MCF 10A (cell line): ENCODE results near the gene CAMK1D. TPM values are rescaled to one million over a fixed set of nuclear protein-coding genes. Genes with fewer than 3 reads are reported as not detected.

ENCODE experiments used
- BruUV-seq: library from RNA; stranded (reverse); fragments of 400-500 nt; replicated peaks from 2 replicates; lab custom pipeline; 2021; lab: Mats Ljungman, UMichigan
- CTCF ChIA-PET: fragments of 300-600 bp; sonication (Branson Sonifier 250); formaldehyde crosslinking; extraction: SDS; loops from one replicate; lab custom pipeline; 2021; ENCODE audit warnings: antibody characterized with exemption, inconsistent platforms; lab: Yijun Ruan, JAX
- POLR2A ChIA-PET: fragments of 300-600, 350-650 bp; sonication (Branson Sonifier 250); formaldehyde crosslinking; extraction: SDS; loops from one replicate; lab custom pipeline; 2020; ENCODE audit warnings: antibody characterized with exemption, inconsistent platforms; lab: Yijun Ruan, JAX
- DNase-seq: peaks from one replicate; pipeline ENCODE4 v3.0.0-alpha.2; 2018; ENCODE audit not compliant: unreplicated experiment
- H3K27ac Mint-ChIP-seq: one replicate; pipeline ENCODE4 v1.8.0; 2022; ENCODE audit warnings: mild to moderate bottlenecking, low read depth, mixed read lengths; ENCODE audit not compliant: unreplicated experiment
- H3K27me3 Mint-ChIP-seq: one replicate; pipeline ENCODE4 v1.8.0; 2022; ENCODE audit warnings: mixed read lengths; ENCODE audit not compliant: insufficient read depth, unreplicated experiment
- H3K36me3 Mint-ChIP-seq: one replicate; pipeline ENCODE4 v1.8.0; 2022; ENCODE audit warnings: mild to moderate bottlenecking, moderate library complexity, mixed read lengths; ENCODE audit not compliant: insufficient read depth, unreplicated experiment
- H3K4me1 Mint-ChIP-seq: one replicate; pipeline ENCODE4 v1.8.0; 2022; ENCODE audit warnings: mixed read lengths; ENCODE audit not compliant: insufficient read depth, unreplicated experiment
- H3K4me3 Mint-ChIP-seq: one replicate; pipeline ENCODE4 v1.8.0; 2022; ENCODE audit warnings: mild to moderate bottlenecking, moderate library complexity, mixed read lengths; ENCODE audit not compliant: unreplicated experiment
- H3K9me3 Mint-ChIP-seq: one replicate; pipeline ENCODE4 v1.8.0; 2022; ENCODE audit warnings: mixed read lengths; ENCODE audit not compliant: unreplicated experiment
- intact Hi-C: fragments of 100-400 bp; cut with micrococcal nuclease; formaldehyde crosslinking; loops from 2 replicates; pipeline ENCODE4 v1.14.1; 2022
- total RNA-seq: library from RNA; stranded (reverse); gene quantifications from 2 replicates; pipeline ENCODE4 v1.2.3, GENCODE V29; 2022
- TF ChIP-seq, protein P1 (sequence below): fragments of 200-600 bp; IDR thresholded peaks from one replicate; pipeline ENCODE4 v1.8.0; 2022; ENCODE audit warnings: antibody characterized with exemption, mild to moderate bottlenecking; ENCODE audit not compliant: unreplicated experiment

Gene CAMK1D
- total RNA-seq, 1 experiment from 2014 or later = 1.7 TPM

DNA sequence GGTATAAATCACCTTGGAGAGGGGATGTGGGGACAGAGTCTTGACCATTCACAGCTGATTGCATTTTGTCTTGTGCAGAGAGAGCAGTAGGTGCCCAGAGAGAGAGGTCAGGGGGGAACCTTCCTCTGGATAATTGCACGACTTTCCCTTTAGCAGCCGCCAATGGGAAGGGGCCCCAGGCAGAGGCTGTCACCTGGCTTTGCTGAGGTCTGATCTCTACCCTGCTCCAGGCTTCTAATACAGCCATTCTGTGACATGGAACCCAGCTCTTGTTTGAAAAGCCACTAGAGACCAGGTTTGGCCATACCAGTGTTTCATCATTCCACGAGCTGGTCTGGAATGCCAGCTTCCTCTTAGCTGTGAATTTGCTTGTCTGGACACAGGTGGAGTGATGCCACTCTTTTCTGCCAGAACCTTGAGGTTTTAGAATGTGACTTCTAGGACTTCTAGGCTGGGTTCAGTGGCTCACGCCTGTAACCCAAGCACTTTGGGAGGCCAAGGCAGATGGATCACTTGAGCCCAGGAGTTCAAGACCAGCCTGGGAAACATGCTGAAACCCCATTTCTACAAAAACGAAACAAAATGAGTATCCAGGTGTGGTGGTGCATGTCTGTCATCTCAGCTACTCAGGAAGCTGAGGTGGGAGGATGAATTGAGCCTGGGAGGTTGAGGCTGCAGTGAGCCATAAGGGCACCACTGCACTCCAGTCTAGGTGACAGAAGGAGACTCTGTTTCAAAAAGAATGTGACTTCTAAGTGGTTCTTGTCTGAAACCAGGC, 159.9 kb downstream of the CAMK1D start:
- no peaks in the 10 kb centered on the region for H3K4me1 Mint-ChIP-seq
- H3K9me3 Mint-ChIP-seq = no peaks in the 10 kb centered on the region
- H3K27ac Mint-ChIP-seq = no peak overlapping the region
- intact Hi-C loops = no loop called here
- H3K36me3 Mint-ChIP-seq = no peaks in the 10 kb centered on the region
- H3K27me3 Mint-ChIP-seq = no peaks in the 10 kb centered on the region
- H3K4me3 Mint-ChIP-seq = no peak overlapping the region
- TF ChIP-seq, protein P1, sequence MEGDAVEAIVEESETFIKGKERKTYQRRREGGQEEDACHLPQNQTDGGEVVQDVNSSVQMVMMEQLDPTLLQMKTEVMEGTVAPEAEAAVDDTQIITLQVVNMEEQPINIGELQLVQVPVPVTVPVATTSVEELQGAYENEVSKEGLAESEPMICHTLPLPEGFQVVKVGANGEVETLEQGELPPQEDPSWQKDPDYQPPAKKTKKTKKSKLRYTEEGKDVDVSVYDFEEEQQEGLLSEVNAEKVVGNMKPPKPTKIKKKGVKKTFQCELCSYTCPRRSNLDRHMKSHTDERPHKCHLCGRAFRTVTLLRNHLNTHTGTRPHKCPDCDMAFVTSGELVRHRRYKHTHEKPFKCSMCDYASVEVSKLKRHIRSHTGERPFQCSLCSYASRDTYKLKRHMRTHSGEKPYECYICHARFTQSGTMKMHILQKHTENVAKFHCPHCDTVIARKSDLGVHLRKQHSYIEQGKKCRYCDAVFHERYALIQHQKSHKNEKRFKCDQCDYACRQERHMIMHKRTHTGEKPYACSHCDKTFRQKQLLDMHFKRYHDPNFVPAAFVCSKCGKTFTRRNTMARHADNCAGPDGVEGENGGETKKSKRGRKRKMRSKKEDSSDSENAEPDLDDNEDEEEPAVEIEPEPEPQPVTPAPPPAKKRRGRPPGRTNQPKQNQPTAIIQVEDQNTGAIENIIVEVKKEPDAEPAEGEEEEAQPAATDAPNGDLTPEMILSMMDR = no peak
- DNase-seq = no peak
- BruUV-seq = no TSS peak
- ChIA-PET POLR2A (interaction anchor here (0.8 kb wide), 1 partner anchor 76 kb away, joined by 3 read pairs; no protein-coding TSS in a partner anchor), CTCF (interaction anchor here (0.5 to 0.6 kb wide), 2 partner anchors 55 to 100 kb away, joined by 3 read pairs; no protein-coding TSS in a partner anchor)

DNA sequence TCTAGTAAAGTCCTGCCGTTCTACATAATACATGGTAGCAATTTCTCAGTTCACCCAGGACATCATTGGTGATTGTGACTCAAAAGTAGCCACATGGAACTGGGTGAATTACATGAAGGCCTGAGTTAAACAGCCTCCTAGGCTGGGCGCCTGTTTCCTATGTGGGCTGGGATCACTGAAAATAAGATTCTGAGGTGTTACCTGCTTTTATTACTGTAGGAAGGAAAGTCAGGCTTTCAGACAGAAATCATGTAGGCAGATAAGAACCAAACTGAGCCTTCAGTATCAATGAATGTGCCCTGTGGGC, 160.4 kb downstream of the CAMK1D start:
- intact Hi-C loops = no loop called here
- no peaks in the 10 kb centered on the region for H3K9me3 Mint-ChIP-seq
- H3K36me3 Mint-ChIP-seq = no peaks in the 10 kb centered on the region
- ChIA-PET POLR2A (no interaction called here), CTCF (no interaction called here)
- H3K4me1 Mint-ChIP-seq = no peaks in the 10 kb centered on the region
- BruUV-seq = no TSS peak
- no peak overlapping the region for H3K4me3 Mint-ChIP-seq
- TF ChIP-seq, protein P1 = no peak
- H3K27me3 Mint-ChIP-seq = no peaks in the 10 kb centered on the region
- no peak overlapping the region for H3K27ac Mint-ChIP-seq
- no peak for DNase-seq

DNA sequence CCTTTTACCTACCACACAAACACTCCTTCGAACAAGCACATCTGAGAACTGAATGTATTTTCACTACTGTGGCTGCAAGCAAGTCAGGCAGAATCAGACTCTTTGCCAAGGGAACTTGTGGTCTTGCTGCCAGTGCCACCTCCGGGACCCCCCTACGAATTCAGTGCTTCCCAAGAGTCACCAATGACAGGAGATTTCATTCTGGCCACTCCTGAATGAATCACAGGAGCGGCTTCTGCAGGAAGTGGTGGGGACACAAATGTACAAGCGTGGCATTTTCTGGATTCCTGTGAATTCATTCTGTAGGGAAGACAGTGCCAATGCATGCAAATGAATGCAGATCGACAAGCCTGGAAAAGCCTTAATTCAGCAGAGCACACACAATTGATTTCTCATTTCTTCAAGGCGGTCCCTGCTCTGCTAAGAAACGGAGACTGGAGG, 161.2 kb downstream of the CAMK1D start:
- ChIA-PET POLR2A (no interaction called here), CTCF (no interaction called here)
- no peak for DNase-seq
- no peak overlapping the region for H3K27ac Mint-ChIP-seq
- no peaks in the 10 kb centered on the region for H3K36me3 Mint-ChIP-seq
- no peaks in the 10 kb centered on the region for H3K4me1 Mint-ChIP-seq
- no peaks in the 10 kb centered on the region for H3K9me3 Mint-ChIP-seq
- TF ChIP-seq, protein P1 = no peak
- intact Hi-C loops = no loop called here
- no peak overlapping the region for H3K4me3 Mint-ChIP-seq
- no peaks in the 10 kb centered on the region for H3K27me3 Mint-ChIP-seq
- BruUV-seq = no TSS peak

DNA sequence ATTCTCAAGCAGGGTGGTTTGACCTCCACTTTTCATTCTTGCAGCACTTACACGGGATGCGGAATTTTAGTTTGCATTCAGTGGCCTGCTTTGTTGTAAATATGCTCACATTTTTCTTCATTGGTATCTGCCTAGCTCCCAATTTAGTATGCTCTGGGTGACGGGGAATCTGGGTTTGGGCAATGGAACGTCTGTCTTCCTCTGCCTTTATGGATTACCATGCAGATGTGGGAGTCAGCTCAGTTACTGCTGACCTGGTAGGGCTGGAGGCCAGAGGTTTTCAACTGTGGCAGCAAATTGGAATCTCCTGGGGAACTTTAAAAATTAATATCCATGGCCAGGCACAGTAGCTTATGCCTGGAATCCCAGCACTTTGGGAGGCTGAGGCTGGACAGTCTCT, 161.6 kb downstream of the CAMK1D start:
- no peaks in the 10 kb centered on the region for H3K4me1 Mint-ChIP-seq
- H3K36me3 Mint-ChIP-seq = no peaks in the 10 kb centered on the region
- H3K27ac Mint-ChIP-seq = no peak overlapping the region
- no peaks in the 10 kb centered on the region for H3K27me3 Mint-ChIP-seq
- no peaks in the 10 kb centered on the region for H3K9me3 Mint-ChIP-seq
- DNase-seq = no peak
- TF ChIP-seq, protein P1 = no peak
- ChIA-PET POLR2A (no interaction called here), CTCF (no interaction called here)
- intact Hi-C loops = no loop called here
- BruUV-seq = no TSS peak
- H3K4me3 Mint-ChIP-seq = no peak overlapping the region
